DOHH2 (cell line): ENCODE data around the gene MICAL3.

Experiments used
- CTCF ChIP-seq: fragments of 200-600 bp; sonication (generic); IDR thresholded peaks from one replicate; pipeline ENCODE4 v1.5.1; 2014; ENCODE audit warnings: antibody characterized with exemption, mild to moderate bottlenecking, low read depth, low read length; ENCODE audit not compliant: poor library complexity, severe bottlenecking
- EZH2phosphoT487 ChIP-seq: fragments of 200-600 bp; sonication (generic); IDR thresholded peaks from 2 replicates; pipeline ENCODE4 v1.6.1; 2017; ENCODE audit warnings: borderline replicate concordance, mild to moderate bottlenecking, antibody characterized with exemption, low read length, moderate library complexity, mixed read lengths

GRCh38 chr22:17749605-17750395, 274.6 kb downstream of the MICAL3 start:
- TF ChIP-seq CTCF (no peak), EZH2phosphoT487 (no peak)
